ENCODE measurements around the gene DSN1.

DNA sequence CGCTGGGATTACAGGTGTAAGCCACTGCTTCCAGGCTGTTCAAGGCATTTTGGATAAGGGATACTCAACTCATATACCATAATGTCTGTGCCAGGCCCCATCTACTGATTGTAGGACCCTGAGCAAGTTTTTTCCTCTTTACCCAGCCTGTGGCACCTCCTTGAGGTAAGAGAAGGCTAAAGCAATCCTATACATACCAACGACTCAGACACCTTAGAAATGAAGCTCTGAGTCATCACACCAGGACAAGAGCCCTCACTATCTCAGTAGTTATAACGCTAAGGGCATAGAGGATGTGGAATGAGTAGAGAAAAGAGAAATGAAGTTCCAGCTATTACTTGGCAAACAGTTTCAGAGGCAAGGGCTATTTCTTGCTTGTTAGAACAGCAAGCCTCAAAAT is 44.6 kb downstream of the DSN1 start:
- TF ChIP-seq, protein P1, sequence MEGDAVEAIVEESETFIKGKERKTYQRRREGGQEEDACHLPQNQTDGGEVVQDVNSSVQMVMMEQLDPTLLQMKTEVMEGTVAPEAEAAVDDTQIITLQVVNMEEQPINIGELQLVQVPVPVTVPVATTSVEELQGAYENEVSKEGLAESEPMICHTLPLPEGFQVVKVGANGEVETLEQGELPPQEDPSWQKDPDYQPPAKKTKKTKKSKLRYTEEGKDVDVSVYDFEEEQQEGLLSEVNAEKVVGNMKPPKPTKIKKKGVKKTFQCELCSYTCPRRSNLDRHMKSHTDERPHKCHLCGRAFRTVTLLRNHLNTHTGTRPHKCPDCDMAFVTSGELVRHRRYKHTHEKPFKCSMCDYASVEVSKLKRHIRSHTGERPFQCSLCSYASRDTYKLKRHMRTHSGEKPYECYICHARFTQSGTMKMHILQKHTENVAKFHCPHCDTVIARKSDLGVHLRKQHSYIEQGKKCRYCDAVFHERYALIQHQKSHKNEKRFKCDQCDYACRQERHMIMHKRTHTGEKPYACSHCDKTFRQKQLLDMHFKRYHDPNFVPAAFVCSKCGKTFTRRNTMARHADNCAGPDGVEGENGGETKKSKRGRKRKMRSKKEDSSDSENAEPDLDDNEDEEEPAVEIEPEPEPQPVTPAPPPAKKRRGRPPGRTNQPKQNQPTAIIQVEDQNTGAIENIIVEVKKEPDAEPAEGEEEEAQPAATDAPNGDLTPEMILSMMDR (IDR thresholded peaks at IDR 0.05; ENCODE audit: low read depth, low read length, missing input control), result no peak
- TF ChIP-seq JUND (IDR thresholded peaks at IDR 0.05), result no peak
- TF ChIP-seq, protein P2, sequence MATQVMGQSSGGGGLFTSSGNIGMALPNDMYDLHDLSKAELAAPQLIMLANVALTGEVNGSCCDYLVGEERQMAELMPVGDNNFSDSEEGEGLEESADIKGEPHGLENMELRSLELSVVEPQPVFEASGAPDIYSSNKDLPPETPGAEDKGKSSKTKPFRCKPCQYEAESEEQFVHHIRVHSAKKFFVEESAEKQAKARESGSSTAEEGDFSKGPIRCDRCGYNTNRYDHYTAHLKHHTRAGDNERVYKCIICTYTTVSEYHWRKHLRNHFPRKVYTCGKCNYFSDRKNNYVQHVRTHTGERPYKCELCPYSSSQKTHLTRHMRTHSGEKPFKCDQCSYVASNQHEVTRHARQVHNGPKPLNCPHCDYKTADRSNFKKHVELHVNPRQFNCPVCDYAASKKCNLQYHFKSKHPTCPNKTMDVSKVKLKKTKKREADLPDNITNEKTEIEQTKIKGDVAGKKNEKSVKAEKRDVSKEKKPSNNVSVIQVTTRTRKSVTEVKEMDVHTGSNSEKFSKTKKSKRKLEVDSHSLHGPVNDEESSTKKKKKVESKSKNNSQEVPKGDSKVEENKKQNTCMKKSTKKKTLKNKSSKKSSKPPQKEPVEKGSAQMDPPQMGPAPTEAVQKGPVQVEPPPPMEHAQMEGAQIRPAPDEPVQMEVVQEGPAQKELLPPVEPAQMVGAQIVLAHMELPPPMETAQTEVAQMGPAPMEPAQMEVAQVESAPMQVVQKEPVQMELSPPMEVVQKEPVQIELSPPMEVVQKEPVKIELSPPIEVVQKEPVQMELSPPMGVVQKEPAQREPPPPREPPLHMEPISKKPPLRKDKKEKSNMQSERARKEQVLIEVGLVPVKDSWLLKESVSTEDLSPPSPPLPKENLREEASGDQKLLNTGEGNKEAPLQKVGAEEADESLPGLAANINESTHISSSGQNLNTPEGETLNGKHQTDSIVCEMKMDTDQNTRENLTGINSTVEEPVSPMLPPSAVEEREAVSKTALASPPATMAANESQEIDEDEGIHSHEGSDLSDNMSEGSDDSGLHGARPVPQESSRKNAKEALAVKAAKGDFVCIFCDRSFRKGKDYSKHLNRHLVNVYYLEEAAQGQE (IDR thresholded peaks at IDR 0.05), result no peak
- TF ChIP-seq, protein P3, sequence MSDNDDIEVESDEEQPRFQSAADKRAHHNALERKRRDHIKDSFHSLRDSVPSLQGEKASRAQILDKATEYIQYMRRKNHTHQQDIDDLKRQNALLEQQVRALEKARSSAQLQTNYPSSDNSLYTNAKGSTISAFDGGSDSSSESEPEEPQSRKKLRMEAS (IDR thresholded peaks at IDR 0.05), result no peak
- TF ChIP-seq YY1 (IDR thresholded peaks at IDR 0.05), result no peak
- no peak for TF ChIP-seq TAF1 (conservative IDR thresholded peaks at IDR 0.05)
- no peak for TF ChIP-seq EGR1 (IDR thresholded peaks at IDR 0.05; ENCODE audit: low read depth in 2 of 2)
- TF ChIP-seq RAD21 (IDR thresholded peaks at IDR 0.05), result no peak
- TF ChIP-seq, protein P4, sequence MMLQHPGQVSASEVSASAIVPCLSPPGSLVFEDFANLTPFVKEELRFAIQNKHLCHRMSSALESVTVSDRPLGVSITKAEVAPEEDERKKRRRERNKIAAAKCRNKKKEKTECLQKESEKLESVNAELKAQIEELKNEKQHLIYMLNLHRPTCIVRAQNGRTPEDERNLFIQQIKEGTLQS (IDR thresholded peaks at IDR 0.05), result no peak
- TF ChIP-seq, protein P5, sequence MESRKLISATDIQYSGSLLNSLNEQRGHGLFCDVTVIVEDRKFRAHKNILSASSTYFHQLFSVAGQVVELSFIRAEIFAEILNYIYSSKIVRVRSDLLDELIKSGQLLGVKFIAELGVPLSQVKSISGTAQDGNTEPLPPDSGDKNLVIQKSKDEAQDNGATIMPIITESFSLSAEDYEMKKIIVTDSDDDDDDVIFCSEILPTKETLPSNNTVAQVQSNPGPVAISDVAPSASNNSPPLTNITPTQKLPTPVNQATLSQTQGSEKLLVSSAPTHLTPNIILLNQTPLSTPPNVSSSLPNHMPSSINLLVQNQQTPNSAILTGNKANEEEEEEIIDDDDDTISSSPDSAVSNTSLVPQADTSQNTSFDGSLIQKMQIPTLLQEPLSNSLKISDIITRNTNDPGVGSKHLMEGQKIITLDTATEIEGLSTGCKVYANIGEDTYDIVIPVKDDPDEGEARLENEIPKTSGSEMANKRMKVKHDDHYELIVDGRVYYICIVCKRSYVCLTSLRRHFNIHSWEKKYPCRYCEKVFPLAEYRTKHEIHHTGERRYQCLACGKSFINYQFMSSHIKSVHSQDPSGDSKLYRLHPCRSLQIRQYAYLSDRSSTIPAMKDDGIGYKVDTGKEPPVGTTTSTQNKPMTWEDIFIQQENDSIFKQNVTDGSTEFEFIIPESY (IDR thresholded peaks at IDR 0.05), result no peak
- no peak for TF ChIP-seq SP1 (IDR thresholded peaks at IDR 0.05)
- TF ChIP-seq GABPA (IDR thresholded peaks at IDR 0.05 in 1 of 2, conservative IDR thresholded peaks at IDR 0.05 in 1 of 2), result no peak
